ENCODE measurements around the gene LUC7L2.
"Not testable (repeated sequence)": the region's sequence is repeated elsewhere in the genome, so short reads cannot be mapped to it uniquely, and the experiment has no call there.

Gene LUC7L2

DNA sequence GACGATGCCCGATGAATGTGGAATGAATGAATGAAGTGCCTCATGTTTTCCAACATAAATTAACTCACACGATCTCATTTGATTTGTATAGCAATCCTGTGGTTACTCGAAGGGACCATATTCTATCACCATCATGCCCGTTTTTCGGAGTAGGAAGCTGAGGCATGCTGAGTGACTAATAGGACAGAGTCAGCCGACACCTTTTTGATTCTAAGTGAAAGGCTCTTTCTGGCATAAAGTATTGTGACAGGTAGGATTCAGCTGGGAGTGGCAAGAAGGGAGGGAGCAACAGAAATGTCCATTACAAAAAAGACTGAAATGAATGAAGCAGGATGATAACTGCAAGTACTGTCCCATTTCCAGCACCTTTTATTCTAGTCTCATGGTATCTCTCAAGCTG lies 68.1 kb downstream of the LUC7L2 start:
- no peak for DNase-seq (ENCODE audit: low read depth)
- TF ChIP-seq, protein P1, sequence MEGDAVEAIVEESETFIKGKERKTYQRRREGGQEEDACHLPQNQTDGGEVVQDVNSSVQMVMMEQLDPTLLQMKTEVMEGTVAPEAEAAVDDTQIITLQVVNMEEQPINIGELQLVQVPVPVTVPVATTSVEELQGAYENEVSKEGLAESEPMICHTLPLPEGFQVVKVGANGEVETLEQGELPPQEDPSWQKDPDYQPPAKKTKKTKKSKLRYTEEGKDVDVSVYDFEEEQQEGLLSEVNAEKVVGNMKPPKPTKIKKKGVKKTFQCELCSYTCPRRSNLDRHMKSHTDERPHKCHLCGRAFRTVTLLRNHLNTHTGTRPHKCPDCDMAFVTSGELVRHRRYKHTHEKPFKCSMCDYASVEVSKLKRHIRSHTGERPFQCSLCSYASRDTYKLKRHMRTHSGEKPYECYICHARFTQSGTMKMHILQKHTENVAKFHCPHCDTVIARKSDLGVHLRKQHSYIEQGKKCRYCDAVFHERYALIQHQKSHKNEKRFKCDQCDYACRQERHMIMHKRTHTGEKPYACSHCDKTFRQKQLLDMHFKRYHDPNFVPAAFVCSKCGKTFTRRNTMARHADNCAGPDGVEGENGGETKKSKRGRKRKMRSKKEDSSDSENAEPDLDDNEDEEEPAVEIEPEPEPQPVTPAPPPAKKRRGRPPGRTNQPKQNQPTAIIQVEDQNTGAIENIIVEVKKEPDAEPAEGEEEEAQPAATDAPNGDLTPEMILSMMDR (IDR thresholded peaks at IDR 0.05; ENCODE audit: insufficient read depth, low read depth, low read length, missing control alignments) = no peak
- H3K4me3 ChIP-seq (ENCODE audit: low read depth, low read length) = no peak overlapping the region

DNA sequence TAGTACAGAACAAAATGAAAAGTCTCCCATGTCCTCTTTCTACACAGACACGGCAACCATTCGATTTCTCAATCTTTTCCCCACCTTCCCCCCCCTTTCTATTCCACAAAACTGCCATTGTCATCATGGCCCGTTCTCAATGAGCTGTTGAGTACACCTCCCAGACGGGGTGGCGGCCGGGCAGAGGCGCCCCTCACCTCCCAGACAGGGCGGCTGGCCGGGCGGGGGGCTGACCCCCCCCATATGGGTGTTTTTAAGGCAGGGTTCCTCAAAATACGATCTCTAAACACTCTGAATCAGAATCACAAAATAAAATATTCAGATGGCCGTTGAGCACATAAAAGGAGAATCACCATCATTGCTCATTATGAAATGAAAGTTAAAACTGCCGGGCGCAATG lies 70.0 kb downstream of the LUC7L2 start:
- H3K4me3 ChIP-seq (ENCODE audit: low read depth, low read length); DNase-seq (ENCODE audit: low read depth): not testable (repeated sequence)

DNA sequence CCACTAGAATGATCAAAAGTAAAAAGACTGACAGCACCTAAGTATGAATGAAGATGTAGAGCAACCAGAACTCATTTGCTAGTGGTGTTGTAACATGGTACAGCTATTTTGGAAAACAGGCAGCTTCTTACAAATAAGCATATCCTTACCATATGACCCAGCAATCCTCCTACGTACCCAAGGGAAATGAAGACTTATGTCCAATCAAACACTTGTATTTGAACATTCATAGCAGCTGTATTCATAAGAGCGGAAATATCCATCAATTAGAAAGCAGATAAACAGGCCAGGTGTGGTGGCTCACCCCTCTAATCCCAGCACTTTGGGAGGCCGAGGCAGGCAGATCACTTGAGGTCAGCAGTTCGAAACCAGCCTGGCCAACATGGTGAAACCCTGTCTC lies 70.7 kb downstream of the LUC7L2 start:
- TF ChIP-seq, protein P1 (IDR thresholded peaks at IDR 0.05; ENCODE audit: insufficient read depth, low read depth, low read length, missing control alignments) = no peak
- H3K4me3 ChIP-seq (ENCODE audit: low read depth, low read length) = no peak overlapping the region
- no peak for DNase-seq (ENCODE audit: low read depth)

DNA sequence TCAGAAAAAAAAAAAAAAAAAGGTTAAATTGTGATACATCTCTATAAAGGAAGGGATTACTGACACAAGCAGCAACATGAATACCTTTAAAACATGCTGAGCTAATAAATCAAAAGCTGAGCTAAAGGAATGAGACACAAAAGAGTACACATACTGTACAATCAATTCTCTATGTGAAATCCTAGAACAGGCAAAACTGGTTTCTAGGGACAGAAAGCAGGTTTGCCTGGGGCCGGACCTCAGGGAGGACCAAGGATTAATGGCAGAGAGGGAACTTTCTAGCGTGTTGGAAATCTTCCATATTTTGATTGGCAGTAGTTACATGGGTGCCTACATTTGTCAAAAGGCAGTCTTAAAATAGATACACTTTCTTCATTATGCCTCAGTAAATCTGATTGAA lies 71.3 kb downstream of the LUC7L2 start:
- no peak for DNase-seq (ENCODE audit: low read depth)
- TF ChIP-seq, protein P1 (IDR thresholded peaks at IDR 0.05; ENCODE audit: insufficient read depth, low read depth, low read length, missing control alignments) = no peak
- no peak overlapping the region for H3K4me3 ChIP-seq (ENCODE audit: low read depth, low read length)

DNA sequence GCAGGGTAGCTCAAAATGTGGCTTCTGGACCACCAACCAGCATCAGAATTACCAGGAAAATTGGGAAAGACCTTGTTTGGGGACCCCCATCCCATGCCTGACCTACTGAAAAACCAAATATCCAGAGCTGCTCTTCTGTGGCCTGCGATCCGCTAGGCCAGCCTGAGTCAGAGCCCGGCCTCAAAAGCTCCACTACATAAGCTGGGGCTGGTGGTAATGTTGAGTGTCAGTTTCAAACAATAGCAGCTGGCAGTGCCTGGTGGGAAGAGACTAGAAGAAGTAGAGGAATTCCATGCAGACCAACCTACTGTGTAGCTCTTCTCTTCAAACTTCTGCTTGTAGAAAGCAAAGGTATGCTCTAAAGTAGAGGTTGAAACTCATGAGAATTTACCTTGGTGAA lies 71.8 kb downstream of the LUC7L2 start:
- no peak for DNase-seq (ENCODE audit: low read depth)
- no peak overlapping the region for H3K4me3 ChIP-seq (ENCODE audit: low read depth, low read length)

DNA sequence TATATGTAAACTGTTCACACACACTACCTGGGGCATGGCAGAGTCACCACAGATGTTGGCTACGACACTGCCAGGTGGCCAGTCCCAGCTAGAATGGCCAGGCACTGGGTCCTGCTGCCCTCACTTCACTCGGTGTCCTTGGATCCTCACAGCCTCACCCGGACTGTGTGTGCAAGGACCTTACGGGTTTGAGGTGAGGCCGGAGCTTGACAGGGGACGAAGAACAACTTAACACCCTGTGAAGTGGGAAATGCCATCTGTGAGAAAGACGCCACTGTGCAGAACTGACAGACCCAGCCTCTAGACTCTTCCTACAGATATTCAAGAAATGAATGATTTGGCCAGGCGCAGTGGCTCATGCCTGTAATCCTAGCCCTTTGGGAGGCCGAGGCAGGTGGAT lies 77.1 kb downstream of the LUC7L2 start:
- H3K4me3 ChIP-seq (ENCODE audit: low read depth, low read length) = no peak overlapping the region
- TF ChIP-seq, protein P1 (IDR thresholded peaks at IDR 0.05; ENCODE audit: insufficient read depth, low read depth, low read length, missing control alignments) = no peak
- no peak for DNase-seq (ENCODE audit: low read depth)

More for the DNA sequence above, 71.8 kb downstream of the LUC7L2 start:
- TF ChIP-seq, protein P1 (IDR thresholded peaks at IDR 0.05; ENCODE audit: insufficient read depth, low read depth, low read length, missing control alignments) = no peak

DNA sequence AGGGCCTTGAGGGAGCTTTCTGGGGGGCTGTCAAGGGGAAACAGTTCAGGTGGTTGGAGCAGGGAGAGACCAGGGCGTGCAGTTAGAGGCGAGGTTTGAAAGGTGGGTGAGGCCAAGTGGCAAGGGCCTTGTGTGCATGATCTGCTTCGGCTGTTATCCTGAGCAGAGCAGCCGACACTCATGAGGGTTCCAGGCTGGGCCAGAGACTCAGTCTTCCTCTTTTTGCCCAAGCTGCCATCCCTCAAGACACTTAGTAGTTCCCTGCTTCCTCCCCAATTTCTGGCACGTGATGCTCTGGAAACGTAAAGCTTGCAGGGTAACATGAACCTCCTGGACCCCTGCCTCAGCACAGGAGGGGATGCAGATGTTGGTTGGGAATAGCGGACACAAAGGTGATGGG lies 79.7 kb downstream of the LUC7L2 start:
- DNase-seq (ENCODE audit: low read depth) = no peak
- TF ChIP-seq, protein P1 (IDR thresholded peaks at IDR 0.05; ENCODE audit: insufficient read depth, low read depth, low read length, missing control alignments) = no peak
- no peak overlapping the region for H3K4me3 ChIP-seq (ENCODE audit: low read depth, low read length)

All from GM12865 (cell line).